Natural killer cell treated with Interleukin-12 subunit alpha and Interleukin-12 subunit beta and Interleukin-15 and Interleukin-18, amount 100 ng/mL, for 72 hours (primary cell): ENCODE data around the gene IFT81. TPM values are rescaled to one million over a fixed set of nuclear protein-coding genes. Genes with fewer than 3 reads are reported as not detected.
"Not testable (repeated sequence)": the region's sequence is repeated elsewhere in the genome, so short reads cannot be mapped to it uniquely, and the experiment has no call there.

Experiments
- ATAC-seq, 2 donors: fragments of 150-1000 bp; cut with Tn5 transposase in 1 of 2; sonication (Bioruptor Pico), chemical (Tn5 transposase) in 1 of 2; 2 replicates each; pipeline ENCODE4 v1.10.0; 2021
- DNase-seq: peaks from one replicate; pipeline ENCODE4 v3.0.0; 2022; ENCODE audit warnings: low spot score
- H3K27ac Mint-ChIP-seq, 2 donors: 1 replicate in 1 of 2; 2 replicates in 1 of 2; pipeline ENCODE4 v1.8.0; 2022; ENCODE audit warnings: mixed read lengths in 2 of 2, mild to moderate bottlenecking in 1 of 2, moderate library complexity in 1 of 2
- H3K27me3 Mint-ChIP-seq, 2 donors: 1 replicate in 1 of 2; 2 replicates in 1 of 2; pipeline ENCODE4 v1.8.0; 2022; ENCODE audit warnings: mixed read lengths in 2 of 2
- H3K36me3 Mint-ChIP-seq: one replicate; pipeline ENCODE4 v1.8.0; 2022; ENCODE audit warnings: mixed read lengths
- H3K4me1 Mint-ChIP-seq, 2 donors: 1 replicate in 1 of 2; 2 replicates in 1 of 2; pipeline ENCODE4 v1.8.0; 2022; ENCODE audit warnings: low read depth in 2 of 2, mixed read lengths in 2 of 2, mild to moderate bottlenecking in 1 of 2
- H3K4me3 Mint-ChIP-seq: one replicate; pipeline ENCODE4 v1.8.0; 2022; ENCODE audit warnings: mixed read lengths
- H3K9me3 Mint-ChIP-seq: 2 replicates; pipeline ENCODE4 v1.8.0; 2022; ENCODE audit warnings: mixed read lengths
- total RNA-seq, 2 donors: library from RNA; stranded (reverse); gene quantifications; one replicate each; pipeline ENCODE4 v1.2.3, GENCODE V29; 2022

Gene IFT81
- total RNA-seq, 2 donors from 2014 or later = 2.3 to 3.5 TPM

GRCh38 chr12:110244372-110244771 is 120.2 kb downstream of the IFT81 start:
- no peaks in the 10 kb centered on the region for H3K9me3 Mint-ChIP-seq
- H3K27ac Mint-ChIP-seq = no peak overlapping the region
- no peak for ATAC-seq
- H3K4me1 Mint-ChIP-seq = no peaks in the 10 kb centered on the region
- H3K27me3 Mint-ChIP-seq = peaks cover 5 to 13% of the 10 kb centered on the region in 2 donors
- no peaks in the 10 kb centered on the region for H3K36me3 Mint-ChIP-seq
- no peak overlapping the region for H3K4me3 Mint-ChIP-seq
- DNase-seq = no peak

- DNase-seq (no peak), ATAC-seq (no peak)
- Mint-ChIP-seq H3K4me3 (no peak overlapping the region), H3K4me1 (no peaks in the 10 kb centered on the region), H3K9me3 (no peaks in the 10 kb centered on the region), H3K36me3 (no peaks in the 10 kb centered on the region), H3K27ac (no peak overlapping the region), H3K27me3 (peaks cover 4 to 12% of the 10 kb centered on the region in 2 donors)
These were observed 120.7 kb downstream of the IFT81 start for GRCh38 chr12:110244829-110245228.

- H3K4me3 Mint-ChIP-seq = no peak overlapping the region
- no peaks in the 10 kb centered on the region for H3K9me3 Mint-ChIP-seq
- H3K27me3 Mint-ChIP-seq = peaks cover 0 to 7% of the 10 kb centered on the region in 2 donors
- peak; percentile 62 to 67 for ATAC-seq
- H3K36me3 Mint-ChIP-seq = no peaks in the 10 kb centered on the region
- H3K4me1 Mint-ChIP-seq = no peaks in the 10 kb centered on the region
- DNase-seq = no peak
- no peak overlapping the region for H3K27ac Mint-ChIP-seq
These were observed 121.2 kb downstream of the IFT81 start for GRCh38 chr12:110245369-110245772.

GRCh38 chr12:110246636-110247339 is 122.6 kb downstream of the IFT81 start:
- Mint-ChIP-seq H3K4me3 (no peak overlapping the region), H3K36me3 (no peaks in the 10 kb centered on the region), H3K9me3 (no peaks in the 10 kb centered on the region), H3K27ac (no peak overlapping the region), H3K4me1 (no peaks in the 10 kb centered on the region), H3K27me3 (no peaks in the 10 kb centered on the region)
- ATAC-seq (no peak), DNase-seq (no peak)

GRCh38 chr12:110247340-110248095 is 123.4 kb downstream of the IFT81 start:
- H3K4me1 Mint-ChIP-seq = no peaks in the 10 kb centered on the region
- H3K9me3 Mint-ChIP-seq = no peaks in the 10 kb centered on the region
- H3K27me3 Mint-ChIP-seq = no peaks in the 10 kb centered on the region
- H3K4me3 Mint-ChIP-seq = no peak overlapping the region
- no peaks in the 10 kb centered on the region for H3K36me3 Mint-ChIP-seq
- DNase-seq (no peak), ATAC-seq (peak in 1 of 2 donors; percentile 15)
- H3K27ac Mint-ChIP-seq = no peak overlapping the region

- H3K36me3 Mint-ChIP-seq = no peaks in the 10 kb centered on the region
- no peak overlapping the region for H3K27ac Mint-ChIP-seq
- no peaks in the 10 kb centered on the region for H3K4me1 Mint-ChIP-seq
- DNase-seq (no peak), ATAC-seq (no peak)
- H3K9me3 Mint-ChIP-seq = no peaks in the 10 kb centered on the region
- no peaks in the 10 kb centered on the region for H3K27me3 Mint-ChIP-seq
- no peak overlapping the region for H3K4me3 Mint-ChIP-seq
These were observed 123.9 kb downstream of the IFT81 start for GRCh38 chr12:110248096-110248447.

GRCh38 chr12:110249105-110249504 is 124.9 kb downstream of the IFT81 start:
- DNase-seq (no peak), ATAC-seq (no peak)
- no peaks in the 10 kb centered on the region for H3K9me3 Mint-ChIP-seq
- H3K27me3 Mint-ChIP-seq = no peaks in the 10 kb centered on the region
- H3K4me1 Mint-ChIP-seq = no peaks in the 10 kb centered on the region
- H3K36me3 Mint-ChIP-seq = no peaks in the 10 kb centered on the region
- H3K4me3 Mint-ChIP-seq = no peak overlapping the region
- H3K27ac Mint-ChIP-seq = no peak overlapping the region

GRCh38 chr12:110249716-110250225 is 125.6 kb downstream of the IFT81 start:
- Mint-ChIP-seq H3K4me1 (no peaks in the 10 kb centered on the region), H3K36me3 (no peaks in the 10 kb centered on the region), H3K27ac (no peak overlapping the region), H3K27me3 (no peaks in the 10 kb centered on the region), H3K4me3 (no peak overlapping the region), H3K9me3 (no peaks in the 10 kb centered on the region)
- ATAC-seq (peak in 1 of 2 donors; percentile 52), DNase-seq (no peak)

GRCh38 chr12:110251381-110251780 is 127.2 kb downstream of the IFT81 start:
- H3K4me3 Mint-ChIP-seq = no peak overlapping the region
- H3K27ac Mint-ChIP-seq = no peak overlapping the region
- ATAC-seq = no peak
- no peaks in the 10 kb centered on the region for H3K4me1 Mint-ChIP-seq
- no peaks in the 10 kb centered on the region for H3K27me3 Mint-ChIP-seq
- no peaks in the 10 kb centered on the region for H3K36me3 Mint-ChIP-seq
- no peaks in the 10 kb centered on the region for H3K9me3 Mint-ChIP-seq
- DNase-seq = no peak

- no peak for ATAC-seq
- H3K27ac Mint-ChIP-seq = no peak overlapping the region
- no peaks in the 10 kb centered on the region for H3K36me3 Mint-ChIP-seq
- no peak for DNase-seq
- H3K4me1 Mint-ChIP-seq = no peaks in the 10 kb centered on the region
- H3K27me3 Mint-ChIP-seq = no peaks in the 10 kb centered on the region
- H3K4me3 Mint-ChIP-seq = no peak overlapping the region
- H3K9me3 Mint-ChIP-seq = no peaks in the 10 kb centered on the region
These were observed 128.6 kb downstream of the IFT81 start for GRCh38 chr12:110252716-110253115.

- ATAC-seq (no peak), DNase-seq (no peak)
- H3K36me3 Mint-ChIP-seq = no peaks in the 10 kb centered on the region
- H3K4me1 Mint-ChIP-seq = no peaks in the 10 kb centered on the region
- no peak overlapping the region for H3K27ac Mint-ChIP-seq
- no peak overlapping the region for H3K4me3 Mint-ChIP-seq
- no peaks in the 10 kb centered on the region for H3K9me3 Mint-ChIP-seq
- no peaks in the 10 kb centered on the region for H3K27me3 Mint-ChIP-seq
These were observed 129.0 kb downstream of the IFT81 start for GRCh38 chr12:110253176-110253575.

- Mint-ChIP-seq H3K9me3 (no peaks in the 10 kb centered on the region), H3K4me3 (no peak overlapping the region)
These were observed 130.9 kb downstream of the IFT81 start for GRCh38 chr12:110254971-110255540.

GRCh38 chr12:110255890-110256456 is 131.8 kb downstream of the IFT81 start:
- not testable (repeated sequence) for ATAC-seq, H3K27me3 Mint-ChIP-seq, DNase-seq, H3K36me3 Mint-ChIP-seq, H3K27ac Mint-ChIP-seq, H3K9me3 Mint-ChIP-seq, H3K4me1 Mint-ChIP-seq, H3K4me3 Mint-ChIP-seq

More at GRCh38 chr12:110254971-110255540, 130.9 kb downstream of the IFT81 start:
- H3K27me3 Mint-ChIP-seq = peaks cover 0 to 3% of the 10 kb centered on the region in 2 donors
- DNase-seq (no peak), ATAC-seq (no peak)
- no peak overlapping the region for H3K27ac Mint-ChIP-seq
- H3K4me1 Mint-ChIP-seq = no peaks in the 10 kb centered on the region
- H3K36me3 Mint-ChIP-seq = no peaks in the 10 kb centered on the region
